ENCODE data around the gene LHFPL6. TPM values are rescaled to one million over a fixed set of nuclear protein-coding genes. Genes with fewer than 3 reads are reported as not detected.

Gene LHFPL6
- total RNA-seq, 1 donor from 2014 or later = 5.3 TPM

- Histone ChIP-seq H3K4me3 (ENCODE audit: low read depth, low read length) (no peak overlapping the region), H3K27me3 (ENCODE audit: control insufficient read depth, insufficient read depth, low read length) (no peaks in the 10 kb centered on the region), H3K36me3 (ENCODE audit: control insufficient read depth, insufficient read depth, low read length) (no peaks in the 10 kb centered on the region)
- FAIRE-seq (no peak), DNase-seq (ENCODE audit: low read depth) (no peak)
- no peak for TF ChIP-seq CTCF (IDR thresholded peaks at IDR 0.05; ENCODE audit: insufficient read depth, low read length, severe bottlenecking)
These were observed 3.2 kb downstream of the LHFPL6 start for GRCh38 chr13:39599842-39600241.

- TF ChIP-seq CTCF (IDR thresholded peaks at IDR 0.05; ENCODE audit: insufficient read depth, low read length, severe bottlenecking) = no peak
- no peaks in the 10 kb centered on the region for H3K36me3 ChIP-seq (ENCODE audit: control insufficient read depth, insufficient read depth, low read length)
- no peaks in the 10 kb centered on the region for H3K27me3 ChIP-seq (ENCODE audit: control insufficient read depth, insufficient read depth, low read length)
- FAIRE-seq (no peak), DNase-seq (ENCODE audit: low read depth) (no peak)
- H3K4me3 ChIP-seq (ENCODE audit: low read depth, low read length) = no peak overlapping the region
These were observed 4.0 kb downstream of the LHFPL6 start for GRCh38 chr13:39599012-39599411.

- TF ChIP-seq CTCF (IDR thresholded peaks at IDR 0.05; ENCODE audit: insufficient read depth, low read length, severe bottlenecking) = no peak
- DNase-seq (ENCODE audit: low read depth) (no peak), FAIRE-seq (no peak)
- H3K27me3 ChIP-seq (ENCODE audit: control insufficient read depth, insufficient read depth, low read length) = no peaks in the 10 kb centered on the region
- no peaks in the 10 kb centered on the region for H3K36me3 ChIP-seq (ENCODE audit: control insufficient read depth, insufficient read depth, low read length)
- no peak overlapping the region for H3K4me3 ChIP-seq (ENCODE audit: low read depth, low read length)
These were observed 5.2 kb downstream of the LHFPL6 start for GRCh38 chr13:39597838-39598237.

GRCh38 chr13:39596685-39597084 is 6.3 kb downstream of the LHFPL6 start:
- H3K36me3 ChIP-seq (ENCODE audit: control insufficient read depth, insufficient read depth, low read length) = no peaks in the 10 kb centered on the region
- TF ChIP-seq CTCF (IDR thresholded peaks at IDR 0.05; ENCODE audit: insufficient read depth, low read length, severe bottlenecking) = no peak
- no peaks in the 10 kb centered on the region for H3K27me3 ChIP-seq (ENCODE audit: control insufficient read depth, insufficient read depth, low read length)
- FAIRE-seq (no peak), DNase-seq (ENCODE audit: low read depth) (no peak)
- no peak overlapping the region for H3K4me3 ChIP-seq (ENCODE audit: low read depth, low read length)

- TF ChIP-seq CTCF (IDR thresholded peaks at IDR 0.05; ENCODE audit: insufficient read depth, low read length, severe bottlenecking) = no peak
- no peak for FAIRE-seq
- Histone ChIP-seq H3K4me3 (ENCODE audit: low read depth, low read length) (no peak overlapping the region), H3K36me3 (ENCODE audit: control insufficient read depth, insufficient read depth, low read length) (no peaks in the 10 kb centered on the region), H3K27me3 (ENCODE audit: control insufficient read depth, insufficient read depth, low read length) (no peaks in the 10 kb centered on the region)
- DNase-seq (ENCODE audit: low read depth) = no peak
These were observed 6.8 kb downstream of the LHFPL6 start for GRCh38 chr13:39596176-39596575.

- Histone ChIP-seq H3K27me3 (ENCODE audit: control insufficient read depth, insufficient read depth, low read length) (no peaks in the 10 kb centered on the region), H3K36me3 (ENCODE audit: control insufficient read depth, insufficient read depth, low read length) (no peaks in the 10 kb centered on the region), H3K4me3 (ENCODE audit: low read depth, low read length) (no peak overlapping the region)
- no peak for FAIRE-seq
- peak; percentile 37 for DNase-seq (ENCODE audit: low read depth)
- TF ChIP-seq CTCF (IDR thresholded peaks at IDR 0.05; ENCODE audit: insufficient read depth, low read length, severe bottlenecking) = no peak
These were observed 12.4 kb downstream of the LHFPL6 start for GRCh38 chr13:39590466-39591036.
